ENCODE data around the gene CCDC71. TPM values are rescaled to one million over a fixed set of nuclear protein-coding genes. Genes with fewer than 3 reads are reported as not detected.

CCDC71 gene
- total and polyA plus RNA-seq, 2 of the 13 experiments (the other 11 are each of a cell fraction or from before 2014, with no cell fraction given): 9.7 to 14.3 TPM

GRCh38 chr3:49120438-49121131, 45.5 kb downstream of the CCDC71 start, which contains the start of gene USP19 (continued):
- TF ChIP-seq THRA (CRISPR knock-in tag; IDR thresholded peaks at IDR 0.05; ENCODE audit: borderline replicate concordance) (peak; percentile 66), ZNF383 (CRISPR knock-in tag; IDR thresholded peaks at IDR 0.05; ENCODE audit: borderline replicate concordance) (no peak), KDM1A (CRISPR knock-in tag; IDR thresholded peaks at IDR 0.05) (no peak), DRAP1 (CRISPR knock-in tag; IDR thresholded peaks at IDR 0.05) (peak; percentile 53; the same call in 1 of the 2 replicates), PRPF4 (IDR thresholded peaks at IDR 0.05; ENCODE audit: low read depth, low read length, poor library complexity, severe bottlenecking) (no peak), NR2F1 (CRISPR knock-in tag; IDR thresholded peaks at IDR 0.05) (no peak), FOXA1 (IDR thresholded peaks at IDR 0.05) (no peak), FOXA1 (CRISPR knock-in tag; IDR thresholded peaks at IDR 0.05) (peak; percentile 38; the same call in 1 of the 2 replicates), ZFYVE20 (CRISPR knock-in tag; IDR thresholded peaks at IDR 0.05; ENCODE audit: borderline replicate concordance, low read depth) (no peak), PHF21A (CRISPR knock-in tag; IDR thresholded peaks at IDR 0.05) (no peak; the same call in 1 of the 2 replicates), SP5 (CRISPR knock-in tag; IDR thresholded peaks at IDR 0.05; ENCODE audit: borderline replicate concordance, low read depth) (peak; percentile 75), ZNF460 (CRISPR knock-in tag; IDR thresholded peaks at IDR 0.05; ENCODE audit: borderline replicate concordance) (no peak), SPEN (CRISPR knock-in tag; IDR thresholded peaks at IDR 0.05; ENCODE audit: low read depth) (peak; percentile 93), ZNF276 (CRISPR knock-in tag; IDR thresholded peaks at IDR 0.05; ENCODE audit: low read depth) (peak; percentile 85; the same call in 1 of the 2 replicates), ZBTB4 (CRISPR knock-in tag; IDR thresholded peaks at IDR 0.05; ENCODE audit: borderline replicate concordance) (no peak), ZNF605 (CRISPR knock-in tag; IDR thresholded peaks at IDR 0.05) (peak; percentile 24; the same call in 1 of the 2 replicates), ZNF740 (CRISPR knock-in tag; IDR thresholded peaks at IDR 0.05) (no peak), ZNF552 (CRISPR knock-in tag; IDR thresholded peaks at IDR 0.05; ENCODE audit: borderline replicate concordance) (no peak), RAD51 (IDR thresholded peaks at IDR 0.05; ENCODE audit: borderline replicate concordance) (no peak), KLF16 (CRISPR knock-in tag; IDR thresholded peaks at IDR 0.05) (peak; percentile 59 to 99; a peak in 2 of 4 replicates), PHF5A (CRISPR knock-in tag; IDR thresholded peaks at IDR 0.05; ENCODE audit: low read depth, unreplicated experiment) (no peak), SKI (IDR thresholded peaks at IDR 0.05; ENCODE audit: partially characterized antibody) (peak; percentile 63), ZNF773 (CRISPR knock-in tag; IDR thresholded peaks at IDR 0.05; ENCODE audit: borderline replicate concordance) (no peak)

All from HepG2 (cell line).